ENCODE measurements around the gene SLC41A2.
"Not testable (repeated sequence)": the region's sequence is repeated elsewhere in the genome, so short reads cannot be mapped to it uniquely, and the experiment has no call there.

The SLC41A2 gene

GRCh38 chr12:104953323-104953722 lies 4.8 kb downstream of the SLC41A2 start:
- H3K36me3 ChIP-seq (replicated peaks): no peaks in the 10 kb centered on the region
- in situ Hi-C loops (cut with HindIII; ENCODE audit: low pct_ligation_motif_present, low sequenced_read_pairs): no loop called here
- no peak overlapping the region for H3K4me3 ChIP-seq (ENCODE audit: low read depth, low read length)
- no peak for TF ChIP-seq CTCF (IDR thresholded peaks at IDR 0.05; ENCODE audit: low read depth, low read length, missing control alignments)
- no peak for DNase-seq
- H3K27me3 ChIP-seq (replicated peaks): no peaks in the 10 kb centered on the region
- no peak overlapping the region for H3K27ac ChIP-seq

GRCh38 chr12:104952816-104953215 lies 5.3 kb downstream of the SLC41A2 start:
- Histone ChIP-seq H3K27me3 (replicated peaks) (no peaks in the 10 kb centered on the region), H3K36me3 (replicated peaks) (no peaks in the 10 kb centered on the region), H3K27ac (no peak overlapping the region), H3K4me3 (ENCODE audit: low read depth, low read length) (no peak overlapping the region)
- in situ Hi-C loops (cut with HindIII; ENCODE audit: low pct_ligation_motif_present, low sequenced_read_pairs): no loop called here
- no peak for DNase-seq
- TF ChIP-seq CTCF (IDR thresholded peaks at IDR 0.05; ENCODE audit: low read depth, low read length, missing control alignments): no peak

- Histone ChIP-seq H3K27me3 (replicated peaks) (no peaks in the 10 kb centered on the region), H3K4me3 (ENCODE audit: low read depth, low read length) (no peak overlapping the region), H3K27ac (no peak overlapping the region), H3K36me3 (replicated peaks) (no peaks in the 10 kb centered on the region)
- in situ Hi-C loops (cut with HindIII; ENCODE audit: low pct_ligation_motif_present, low sequenced_read_pairs): no loop called here
- peak; percentile 59 for DNase-seq
- no peak for TF ChIP-seq CTCF (IDR thresholded peaks at IDR 0.05; ENCODE audit: low read depth, low read length, missing control alignments)
Measured at GRCh38 chr12:104951759-104952509, 6.2 kb downstream of the SLC41A2 start.

GRCh38 chr12:104948716-104949115 lies 9.4 kb downstream of the SLC41A2 start:
- H3K27me3 ChIP-seq (replicated peaks); H3K27ac ChIP-seq; H3K36me3 ChIP-seq (replicated peaks); H3K4me3 ChIP-seq (ENCODE audit: low read depth, low read length); DNase-seq; in situ Hi-C loops (cut with HindIII; ENCODE audit: low pct_ligation_motif_present, low sequenced_read_pairs): not testable (repeated sequence)

- no peak for DNase-seq
- Histone ChIP-seq H3K36me3 (replicated peaks) (no peaks in the 10 kb centered on the region), H3K27me3 (replicated peaks) (no peaks in the 10 kb centered on the region), H3K27ac (no peak overlapping the region), H3K4me3 (ENCODE audit: low read depth, low read length) (no peak overlapping the region)
- no peak for TF ChIP-seq CTCF (IDR thresholded peaks at IDR 0.05; ENCODE audit: low read depth, low read length, missing control alignments)
- in situ Hi-C loops (cut with HindIII; ENCODE audit: low pct_ligation_motif_present, low sequenced_read_pairs): no loop called here
Measured at GRCh38 chr12:104944252-104944651, 13.8 kb downstream of the SLC41A2 start.

- in situ Hi-C loops (cut with HindIII; ENCODE audit: low pct_ligation_motif_present, low sequenced_read_pairs); H3K27ac ChIP-seq: not testable (repeated sequence)
Measured at GRCh38 chr12:104943401-104943800, 14.7 kb downstream of the SLC41A2 start.

GRCh38 chr12:104942075-104942474 lies 16.0 kb downstream of the SLC41A2 start:
- Histone ChIP-seq H3K27ac (no peak overlapping the region), H3K27me3 (replicated peaks) (no peaks in the 10 kb centered on the region), H3K4me3 (ENCODE audit: low read depth, low read length) (no peak overlapping the region), H3K36me3 (replicated peaks) (no peaks in the 10 kb centered on the region)
- no peak for TF ChIP-seq CTCF (IDR thresholded peaks at IDR 0.05; ENCODE audit: low read depth, low read length, missing control alignments)
- DNase-seq: no peak
- in situ Hi-C loops (cut with HindIII; ENCODE audit: low pct_ligation_motif_present, low sequenced_read_pairs): no loop called here

More at GRCh38 chr12:104943401-104943800, 14.7 kb downstream of the SLC41A2 start:
- H3K36me3 ChIP-seq (replicated peaks); H3K27me3 ChIP-seq (replicated peaks); DNase-seq; H3K4me3 ChIP-seq (ENCODE audit: low read depth, low read length): not testable (repeated sequence)
